Measurements from ENCODE around the gene CCDC188. TPM values are rescaled to one million over a fixed set of nuclear protein-coding genes. Genes with fewer than 3 reads are reported as not detected.
A peak's percentile ranks its signal among the peaks of the same experiment; 100 is the strongest.

Gene CCDC188
- total and polyA plus RNA-seq, 9 of the 15 experiments (the other 6 are each of a cell fraction or from before 2014, with no cell fraction given) = not detected

DNA sequence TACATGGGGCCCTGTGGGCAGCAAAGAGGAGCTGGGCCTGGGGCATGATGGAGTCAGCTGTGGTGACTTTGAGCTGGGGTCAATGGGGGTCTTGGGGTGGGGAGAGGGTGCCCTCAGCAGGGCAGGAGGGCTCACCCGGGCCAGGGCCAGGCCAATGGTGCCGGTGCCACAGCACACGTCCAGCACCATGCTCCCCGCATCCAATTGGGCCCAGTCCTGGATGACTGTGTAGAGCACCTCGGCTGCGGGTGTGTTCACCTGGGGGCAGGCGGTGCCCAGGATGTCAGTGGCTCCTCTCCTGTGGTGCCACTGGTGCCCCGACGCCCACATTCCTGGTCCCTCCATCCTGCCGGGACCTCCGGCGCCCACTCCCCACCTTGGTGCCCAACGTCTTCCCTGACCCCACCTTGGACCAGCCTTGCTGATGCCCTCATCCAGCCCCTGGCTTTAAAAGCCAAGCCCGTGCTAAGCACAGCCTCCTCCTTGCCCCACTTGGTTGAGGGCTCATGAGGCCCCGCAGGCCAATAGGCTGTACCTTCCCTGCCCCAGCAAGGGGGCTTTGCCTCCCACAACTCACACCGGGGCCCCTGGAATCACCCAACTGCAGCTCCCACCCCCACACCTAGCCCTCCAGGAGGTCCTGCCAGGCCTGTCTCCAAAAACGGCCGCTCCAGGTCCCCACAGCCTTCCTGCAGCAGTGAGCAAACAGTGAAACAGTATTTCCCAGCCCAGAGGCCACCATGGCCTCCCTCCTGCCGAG is 37.1 kb downstream of the CCDC188 start:
- Histone ChIP-seq H3K27me3 (ENCODE audit: control insufficient read depth in 2 of 2, insufficient read depth in 2 of 2, low read length in 2 of 2) (no peaks in the 10 kb centered on the region), H4K20me1 (replicated peaks; ENCODE audit: control insufficient read depth, insufficient read depth, low read length) (peaks cover 42% of the 10 kb centered on the region), H3K9me1 (ENCODE audit: control insufficient read depth, insufficient read depth, low read length) (no peaks in the 10 kb centered on the region), H2AFZ (ENCODE audit: low read depth, low read length) (no peak overlapping the region), H3K4me3 (no peak overlapping the region), H3K9me3 (replicated peaks; ENCODE audit: control insufficient read depth, insufficient read depth, low read depth, low read length) (no peaks in the 10 kb centered on the region), H3K79me2 (ENCODE audit: control insufficient read depth, insufficient read depth, low read length) (peaks cover 42% of the 10 kb centered on the region), H3K4me2 (ENCODE audit: insufficient read depth, low read length) (no peak overlapping the region), H3K27ac (ENCODE audit: extremely low read depth, low read depth, low read length) (no peak overlapping the region), H3K36me3 (ENCODE audit: control insufficient read depth, insufficient read depth, low read length) (peaks cover 84% of the 10 kb centered on the region), H3K4me1 (replicated peaks in 1 of 2; ENCODE audit: control insufficient read depth in 2 of 2, insufficient read depth in 2 of 2, low read length in 2 of 2) (peaks cover 13 to 83% of the 10 kb centered on the region in 2 experiments), H3K9ac (ENCODE audit: insufficient read depth in 1 of 2, low read depth in 2 of 2, low read length in 2 of 2) (peak overlapping the region in 1 of 2 experiments; percentile 99; a peak in 2 of 4 replicates)
- intact Hi-C loops (cut with micrococcal nuclease) = no loop called here
- no TSS peak for BruUV-seq (replicated peaks)
- POLR2A ChIA-PET = interaction anchor here (0.6 to 20.7 kb wide), 8 partner anchors 8 to 328 kb away, joined by 3 to 513 read pairs (median 4); no protein-coding TSS in a partner anchor
- in situ Hi-C loops (cut with MboI) = loop anchor here (10.0 kb wide), 1 partner anchor 389 kb away; the partner anchor contains the start of gene GP1BB
- CTCF ChIA-PET (ENCODE audit: low intra/inter-chr PET ratio) = no interaction called here
- ATAC-seq (no peak), DNase-seq (ENCODE audit: extremely low read depth in 1 of 4, low spot score in 3 of 4) (no peak), FAIRE-seq (no peak)
- 93% methylated on average over 19 of the region's 19 CpGs for WGBS (ENCODE audit: insufficient coverage, low coverage, missing lambda C conversion rate)
- TF ChIP-seq GABPB2 (CRISPR knock-in tag; conservative IDR thresholded peaks at IDR 0.05) = 0 out of 2 replicates have a peak, but pooled peaks have one; percentile 71
- peak; percentile 47; the same call in 1 of the 2 replicates for TF ChIP-seq TAF15 (IDR thresholded peaks at IDR 0.05; ENCODE audit: low read depth, low read length)
- no peak for TF ChIP-seq KLF13 (tag; IDR thresholded peaks at IDR 0.05; ENCODE audit: borderline replicate concordance, low read depth)
- TF ChIP-seq POLR2G (IDR thresholded peaks at IDR 0.05; ENCODE audit: low read depth, low read length) = peak; percentile 81
- 0 out of 2 replicates have a peak, but pooled peaks have one; percentile 6 for TF ChIP-seq CREB1 (IDR thresholded peaks at IDR 0.05)
- no peak for TF ChIP-seq CREB1 (CRISPR knock-in tag; IDR thresholded peaks at IDR 0.05)
- no peak for TF ChIP-seq SIN3B (IDR thresholded peaks at IDR 0.05; ENCODE audit: low read depth)
- TF ChIP-seq, protein P1, sequence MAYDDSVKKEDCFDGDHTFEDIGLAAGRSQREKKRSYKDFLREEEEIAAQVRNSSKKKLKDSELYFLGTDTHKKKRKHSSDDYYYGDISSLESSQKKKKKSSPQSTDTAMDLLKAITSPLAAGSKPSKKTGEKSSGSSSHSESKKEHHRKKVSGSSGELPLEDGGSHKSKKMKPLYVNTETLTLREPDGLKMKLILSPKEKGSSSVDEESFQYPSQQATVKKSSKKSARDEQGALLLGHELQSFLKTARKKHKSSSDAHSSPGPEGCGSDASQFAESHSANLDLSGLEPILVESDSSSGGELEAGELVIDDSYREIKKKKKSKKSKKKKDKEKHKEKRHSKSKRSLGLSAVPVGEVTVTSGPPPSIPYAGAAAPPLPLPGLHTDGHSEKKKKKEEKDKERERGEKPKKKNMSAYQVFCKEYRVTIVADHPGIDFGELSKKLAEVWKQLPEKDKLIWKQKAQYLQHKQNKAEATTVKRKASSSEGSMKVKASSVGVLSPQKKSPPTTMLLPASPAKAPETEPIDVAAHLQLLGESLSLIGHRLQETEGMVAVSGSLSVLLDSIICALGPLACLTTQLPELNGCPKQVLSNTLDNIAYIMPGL (CRISPR knock-in tag; IDR thresholded peaks at IDR 0.05) = 0 out of 2 replicates have a peak, but pooled peaks have one; percentile 11
- peak; percentile 32; the same call in 1 of the 2 replicates for TF ChIP-seq POLR2A (conservative IDR thresholded peaks at IDR 0.05)
- peak; percentile 53; the same call in 1 of the 2 replicates for TF ChIP-seq ELF2 (CRISPR knock-in tag; IDR thresholded peaks at IDR 0.05)
- TF ChIP-seq ZNF140 (CRISPR knock-in tag; IDR thresholded peaks at IDR 0.05) = no peak
- no peak for TF ChIP-seq ZNF174 (CRISPR knock-in tag; IDR thresholded peaks at IDR 0.05)
- peak; percentile 24 for TF ChIP-seq KDM5B (IDR thresholded peaks at IDR 0.05; ENCODE audit: insufficient replicate concordance, low read depth, low read length)
- peak; percentile 51; the same call in 1 of the 2 replicates for TF ChIP-seq HDAC6 (IDR thresholded peaks at IDR 0.05; ENCODE audit: low read depth, low read length)
- TF ChIP-seq, protein P2, sequence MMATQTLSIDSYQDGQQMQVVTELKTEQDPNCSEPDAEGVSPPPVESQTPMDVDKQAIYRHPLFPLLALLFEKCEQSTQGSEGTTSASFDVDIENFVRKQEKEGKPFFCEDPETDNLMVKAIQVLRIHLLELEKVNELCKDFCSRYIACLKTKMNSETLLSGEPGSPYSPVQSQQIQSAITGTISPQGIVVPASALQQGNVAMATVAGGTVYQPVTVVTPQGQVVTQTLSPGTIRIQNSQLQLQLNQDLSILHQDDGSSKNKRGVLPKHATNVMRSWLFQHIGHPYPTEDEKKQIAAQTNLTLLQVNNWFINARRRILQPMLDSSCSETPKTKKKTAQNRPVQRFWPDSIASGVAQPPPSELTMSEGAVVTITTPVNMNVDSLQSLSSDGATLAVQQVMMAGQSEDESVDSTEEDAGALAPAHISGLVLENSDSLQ (IDR thresholded peaks at IDR 0.05) = no peak
